OCI-LY3 (cell line): Measurements from ENCODE around the gene CCDC86.

Experiments used
- H2AFZ ChIP-seq: fragments of 200-600, 300-600 bp; shearing (Covaris generic); 2 replicates; pipeline ENCODE4 v1.6.0; 2014; ENCODE audit warnings: antibody characterized with exemption, low read depth, low read length
- H3K27ac ChIP-seq: fragments of 200-600, 300-600 bp; sonication (generic); 2 replicates; pipeline ENCODE4 v1.5.1; 2014; ENCODE audit warnings: mild to moderate bottlenecking, low read length, moderate library complexity, mixed read lengths
- H3K27me3 ChIP-seq: fragments of 200-600, 300-600 bp; sonication (generic); 2 replicates; pipeline ENCODE4 v1.6.1; 2014; ENCODE audit warnings: low read depth, low read length, mixed read lengths
- H3K36me3 ChIP-seq: fragments of 200-600, 300-600 bp; sonication (generic); replicated peaks from 2 replicates; pipeline ENCODE3; 2014; ENCODE audit warnings: low read depth, low read length, mixed read lengths
- H3K4me1 ChIP-seq: fragments of 300-600, 200-600 bp; sonication (generic); 2 replicates; pipeline ENCODE4 v1.6.1; 2014; ENCODE audit warnings: low read length, mixed read lengths
- H3K4me2 ChIP-seq: fragments of 200-600, 300-600 bp; sonication (generic); 2 replicates; pipeline ENCODE4 v1.6.1; 2014; ENCODE audit warnings: low read length, mixed read lengths
- H3K4me3 ChIP-seq: fragments of 300-600, 200-600 bp; sonication (generic); 2 replicates; pipeline ENCODE4 v1.5.1; 2014; ENCODE audit warnings: antibody characterized with exemption, mild to moderate bottlenecking, low read length, moderate library complexity
- H3K79me2 ChIP-seq: fragments of 300-600, 200-600 bp; shearing (Covaris generic); 2 replicates; pipeline ENCODE4 v1.6.1; 2014; ENCODE audit warnings: mild to moderate bottlenecking, low read length, mixed read lengths
- H3K9ac ChIP-seq: fragments of 300-600, 200-600 bp; shearing (Covaris generic); 2 replicates; pipeline ENCODE4 v1.6.0; 2014; ENCODE audit warnings: mild to moderate bottlenecking, low read length, moderate library complexity
- H3K9me3 ChIP-seq: fragments of 200-600, 300-600 bp; shearing (Covaris generic); 2 replicates; pipeline ENCODE4 v1.6.1; 2014; ENCODE audit warnings: low read length, mixed read lengths; ENCODE audit not compliant: insufficient read depth
- H4K20me1 ChIP-seq: fragments of 200-600, 300-600 bp; sonication (generic); 2 replicates; pipeline ENCODE4 v1.6.1; 2016; ENCODE audit warnings: low read length, mixed read lengths; ENCODE audit not compliant: insufficient read depth
- CTCF ChIP-seq: fragments of 200-600, 300-600 bp; sonication (generic); IDR thresholded peaks from 2 replicates; pipeline ENCODE4 v1.5.1; 2014; ENCODE audit warnings: antibody characterized with exemption, low read length, low read depth
- EZH2phosphoT487 ChIP-seq: fragments of 200-600 bp; shearing (Covaris generic); IDR thresholded peaks from 2 replicates; pipeline ENCODE4 v1.6.1; 2018; ENCODE audit warnings: antibody characterized with exemption, mixed run types, low read depth

Gene CCDC86

GRCh38 chr11:60895687-60896086 is 53.8 kb downstream of the CCDC86 start:
- H3K36me3 ChIP-seq, result peaks cover 82% of the 10 kb centered on the region
- no peak for TF ChIP-seq CTCF
- no peak for TF ChIP-seq EZH2phosphoT487
- H3K4me3 ChIP-seq, result no peak overlapping the region
- H3K9me3 ChIP-seq, result no peaks in the 10 kb centered on the region
- no peaks in the 10 kb centered on the region for H3K27me3 ChIP-seq
- peaks cover 8% of the 10 kb centered on the region; the same call in 1 of the 2 replicates for H3K79me2 ChIP-seq
- no peaks in the 10 kb centered on the region for H3K4me1 ChIP-seq
- no peak overlapping the region for H3K9ac ChIP-seq
- no peak overlapping the region for H3K4me2 ChIP-seq
- no peak overlapping the region for H3K27ac ChIP-seq
- no peak overlapping the region for H2AFZ ChIP-seq
- no peaks in the 10 kb centered on the region for H4K20me1 ChIP-seq

- no peaks in the 10 kb centered on the region for H3K4me1 ChIP-seq
- TF ChIP-seq EZH2phosphoT487 (no peak), CTCF (no peak)
- no peak overlapping the region for H3K4me2 ChIP-seq
- peaks cover 12% of the 10 kb centered on the region for H3K79me2 ChIP-seq
- H3K4me3 ChIP-seq, result no peak overlapping the region
- no peak overlapping the region for H3K27ac ChIP-seq
- H3K36me3 ChIP-seq, result peaks cover 84% of the 10 kb centered on the region
- no peak overlapping the region for H3K9ac ChIP-seq
- no peaks in the 10 kb centered on the region for H3K9me3 ChIP-seq
- H2AFZ ChIP-seq, result no peak overlapping the region
- no peaks in the 10 kb centered on the region for H3K27me3 ChIP-seq
- H4K20me1 ChIP-seq, result 0 out of 2 replicates have a peak, but pooled peaks cover under 1% of the 10 kb centered on the region
These were observed 55.6 kb downstream of the CCDC86 start for GRCh38 chr11:60897496-60897895.

GRCh38 chr11:60899046-60899936 is 57.4 kb downstream of the CCDC86 start:
- no peak overlapping the region for H3K9ac ChIP-seq
- peaks cover 17% of the 10 kb centered on the region for H4K20me1 ChIP-seq

More at GRCh38 chr11:60899046-60899936, 57.4 kb downstream of the CCDC86 start:
- Histone ChIP-seq H3K79me2 (peaks cover 30% of the 10 kb centered on the region), H3K4me1 (no peaks in the 10 kb centered on the region), H3K27me3 (no peaks in the 10 kb centered on the region), H3K4me3 (no peak overlapping the region), H2AFZ (no peak overlapping the region), H3K36me3 (peaks cover 90% of the 10 kb centered on the region), H3K27ac (no peak overlapping the region), H3K4me2 (no peak overlapping the region), H3K9me3 (no peaks in the 10 kb centered on the region)
- no peak for TF ChIP-seq EZH2phosphoT487
- peak; percentile 99 for TF ChIP-seq CTCF
